Vagina (tissue), 2 donors: ENCODE measurements around the gene NPIPB13.
"Not testable (repeated sequence)": the region's sequence is repeated elsewhere in the genome, so short reads cannot be mapped to it uniquely, and the experiment has no call there.

Experiments
- POLR2A ChIP-seq, 2 donors: fragments of 450-650 bp; IDR thresholded peaks; one replicate each; pipeline ENCODE4 v1.6.1; 2017; ENCODE audit warnings: antibody characterized with exemption in 2 of 2, mild to moderate bottlenecking in 2 of 2, moderate library complexity in 2 of 2
- POLR2AphosphoS5 ChIP-seq, 2 donors: sonication (generic); formaldehyde crosslinking; IDR thresholded peaks; one replicate each; pipeline ENCODE4 v1.9.0; 2017; ENCODE audit warnings: antibody characterized with exemption in 2 of 2, mild to moderate bottlenecking in 2 of 2, low read depth in 1 of 2; ENCODE audit not compliant: insufficient read depth in 1 of 2
- TF ChIP-seq, protein P1 (sequence below), 3 experiments: fragments of 450-650 bp in 2 of 3; fragments of 200-600 bp in 1 of 3; sonication (generic) in 1 of 3; IDR thresholded peaks; one replicate each; pipeline ENCODE4 v1.5.1; 2017 to 2019; ENCODE audit warnings: antibody characterized with exemption in 3 of 3, mild to moderate bottlenecking in 2 of 3, moderate library complexity in 2 of 3

DNA sequence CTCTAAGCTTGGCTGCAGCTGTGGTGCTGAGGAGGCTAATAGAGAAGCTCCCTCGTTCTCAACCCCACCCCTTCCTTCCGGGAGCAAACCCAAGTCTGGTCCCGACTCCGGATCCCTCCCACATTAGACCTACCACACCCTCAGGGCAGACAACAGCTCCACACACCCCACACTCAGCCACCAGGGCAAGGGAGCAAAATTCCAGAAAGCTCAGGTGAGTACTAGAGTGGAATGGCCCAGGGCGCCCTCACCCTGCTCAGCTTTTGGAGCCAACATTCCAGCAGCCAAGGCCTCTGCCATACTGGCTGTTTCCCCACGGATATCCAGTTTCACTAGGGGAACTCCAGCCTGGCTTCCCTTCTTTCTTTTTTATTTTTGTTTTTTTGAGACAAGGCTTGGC, 39.2 kb downstream of the NPIPB13 start:
- TF ChIP-seq POLR2AphosphoS5 (IDR thresholded peaks at IDR 0.05; ENCODE audit: insufficient read depth in 1 of 2, low read depth in 1 of 2); POLR2A (IDR thresholded peaks at IDR 0.05): not testable (repeated sequence)
- TF ChIP-seq, protein P1, sequence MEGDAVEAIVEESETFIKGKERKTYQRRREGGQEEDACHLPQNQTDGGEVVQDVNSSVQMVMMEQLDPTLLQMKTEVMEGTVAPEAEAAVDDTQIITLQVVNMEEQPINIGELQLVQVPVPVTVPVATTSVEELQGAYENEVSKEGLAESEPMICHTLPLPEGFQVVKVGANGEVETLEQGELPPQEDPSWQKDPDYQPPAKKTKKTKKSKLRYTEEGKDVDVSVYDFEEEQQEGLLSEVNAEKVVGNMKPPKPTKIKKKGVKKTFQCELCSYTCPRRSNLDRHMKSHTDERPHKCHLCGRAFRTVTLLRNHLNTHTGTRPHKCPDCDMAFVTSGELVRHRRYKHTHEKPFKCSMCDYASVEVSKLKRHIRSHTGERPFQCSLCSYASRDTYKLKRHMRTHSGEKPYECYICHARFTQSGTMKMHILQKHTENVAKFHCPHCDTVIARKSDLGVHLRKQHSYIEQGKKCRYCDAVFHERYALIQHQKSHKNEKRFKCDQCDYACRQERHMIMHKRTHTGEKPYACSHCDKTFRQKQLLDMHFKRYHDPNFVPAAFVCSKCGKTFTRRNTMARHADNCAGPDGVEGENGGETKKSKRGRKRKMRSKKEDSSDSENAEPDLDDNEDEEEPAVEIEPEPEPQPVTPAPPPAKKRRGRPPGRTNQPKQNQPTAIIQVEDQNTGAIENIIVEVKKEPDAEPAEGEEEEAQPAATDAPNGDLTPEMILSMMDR (IDR thresholded peaks at IDR 0.05): not testable (repeated sequence)
